Transverse colon (tissue), 4 donors: ENCODE data around the gene SDSL. TPM values are rescaled to one million over a fixed set of nuclear protein-coding genes. Genes with fewer than 3 reads are reported as not detected.

Experiments
- DNase-seq: peaks from one replicate; pipeline ENCODE4 v3.0.0-alpha.2; 2019
- H3K27ac ChIP-seq, 4 donors: fragments of 200-600 bp; sonication (generic); 2 replicates each; pipeline ENCODE4 v1.5.1; 2016 to 2018; ENCODE audit warnings: inconsistent platforms in 4 of 4
- H3K27me3 ChIP-seq: fragments of 200-600 bp; sonication (generic); 2 replicates; pipeline ENCODE4 v1.5.1; 2017; ENCODE audit warnings: inconsistent platforms
- H3K36me3 ChIP-seq, 4 donors: fragments of 200-600 bp; sonication (generic); 2 replicates each; pipeline ENCODE4 v1.5.1; 2017 to 2019; ENCODE audit warnings: inconsistent platforms in 4 of 4
- H3K4me1 ChIP-seq, 4 donors: fragments of 200-600 bp; sonication (generic); 2 replicates each; pipeline ENCODE4 v1.5.1; 2017 to 2020; ENCODE audit warnings: inconsistent platforms in 4 of 4
- H3K4me3 ChIP-seq, 4 donors: fragments of 200-600 bp; sonication (generic); 1 replicate in 1 of 4; 2 replicates in 3 of 4; pipeline versions ENCODE4 v1.5.1 to v1.6.1; 2017 to 2019; ENCODE audit warnings: inconsistent platforms in 4 of 4
- H3K9me3 ChIP-seq, 2 donors: fragments of 200-600 bp; sonication (generic); 2 replicates each; pipeline ENCODE4 v1.5.1; 2017 to 2019; ENCODE audit warnings: inconsistent platforms in 2 of 2
- CTCF ChIP-seq, 5 experiments: fragments of 200-600 bp in 3 of 5; fragments of 450-650 bp in 2 of 5; sonication (generic) in 3 of 5; IDR thresholded peaks; 1 replicate in 2 of 5; 2 replicates in 3 of 5; pipeline ENCODE4 v1.5.1; 2016 to 2017; ENCODE audit warnings: antibody characterized with exemption in 5 of 5, inconsistent platforms in 3 of 5, mild to moderate bottlenecking in 2 of 5, moderate library complexity in 1 of 5
- EP300 ChIP-seq: sonication (generic); formaldehyde crosslinking; IDR thresholded peaks from one replicate; pipeline ENCODE4 v1.6.1; 2017; ENCODE audit warnings: antibody characterized with exemption, low read depth
- POLR2A ChIP-seq: fragments of 450-650 bp; IDR thresholded peaks from one replicate; pipeline ENCODE4 v1.6.1; 2016; ENCODE audit warnings: antibody characterized with exemption, mild to moderate bottlenecking, moderate library complexity
- POLR2AphosphoS5 ChIP-seq, 3 donors: sonication (generic); formaldehyde crosslinking; IDR thresholded peaks; one replicate each; pipeline ENCODE4 v1.6.1; 2016; ENCODE audit warnings: antibody characterized with exemption in 3 of 3
- WGBS, 2 donors: methylation state at CpG; one replicate each; pipeline ENCODE4 v1.1.5; 2018; ENCODE audit warnings: low coverage in 1 of 2; 5-methylcytosine and 5-hydroxymethylcytosine counted together
- in situ Hi-C, 4 donors: fragments of 200-750 bp; cut with MboI; loops; one replicate each; pipeline versions ENCODE4 v1.15.0 to v1.15.1; 2017; ENCODE audit warnings: low sequenced_read_pairs in 3 of 4, low pct_ligation_motif_present in 1 of 4, low pct_unique_long_range_greater_than_20kb in 1 of 4
- intact Hi-C: fragments of 100-400 bp; cut with DNase I; formaldehyde crosslinking; loops from one replicate; pipeline ENCODE4 v1.15.1; 2023; ENCODE audit warnings: low total_unique reads
- total RNA-seq, 4 donors: library from RNA; depleted of rRNA; stranded (reverse); fragments of >200 nt; gene quantifications; one replicate each; pipeline ENCODE4 v1.1.0, GENCODE V29; 2016

The SDSL gene
- total RNA-seq, 4 donors from 2014 or later, result 7.4 to 16.8 (median 13.1) TPM

- intact Hi-C loops (no loop called here), in situ Hi-C loops (loop anchor here in 2 of 4 donors (25.0 kb wide), 1 partner anchor 437 kb away; no protein-coding TSS in a partner anchor)
- H3K27me3 ChIP-seq, result peaks cover 98% of the 10 kb centered on the region
- H3K27ac ChIP-seq, result no peak overlapping the region
- H3K9me3 ChIP-seq, result no peaks in the 10 kb centered on the region
- TF ChIP-seq POLR2AphosphoS5 (IDR thresholded peaks at IDR 0.05) (no peak), EP300 (no peak), POLR2A (no peak), CTCF (IDR thresholded peaks at IDR 0.05) (no peak)
- no peak for DNase-seq
- WGBS, 2 donors, result 6 to 11% methylated on average over 5 to 19 of the region's 19 CpGs
- H3K36me3 ChIP-seq, result no peaks in the 10 kb centered on the region
- H3K4me1 ChIP-seq, result no peaks in the 10 kb centered on the region
- H3K4me3 ChIP-seq, result no peak overlapping the region
These were observed 52.7 kb downstream of the SDSL start for GRCh38 chr12:113474635-113475436.

- in situ Hi-C loops, result no loop called here
- no peaks in the 10 kb centered on the region for H3K4me1 ChIP-seq
- TF ChIP-seq EP300, result no peak
- TF ChIP-seq POLR2AphosphoS5 (IDR thresholded peaks at IDR 0.05), result no peak
- H3K27me3 ChIP-seq, result peaks cover 98% of the 10 kb centered on the region
- DNase-seq, result no peak
- no peaks in the 10 kb centered on the region for H3K36me3 ChIP-seq
- H3K9me3 ChIP-seq, result no peaks in the 10 kb centered on the region
- H3K4me3 ChIP-seq, result no peak overlapping the region
- no peak overlapping the region for H3K27ac ChIP-seq
- intact Hi-C loops, result no loop called here
- 16 to 19% methylated on average over 5 to 50 of the region's 50 CpGs for WGBS, 2 donors
These were observed 53.4 kb downstream of the SDSL start for GRCh38 chr12:113475451-113476175.

GRCh38 chr12:113476176-113476986 is 54.2 kb downstream of the SDSL start:
- WGBS, 2 donors, result 10 to 19% methylated on average over 4 to 45 of the region's 58 CpGs
- DNase-seq, result no peak
- H3K27ac ChIP-seq, result no peak overlapping the region
- H3K36me3 ChIP-seq, result no peaks in the 10 kb centered on the region
- H3K4me1 ChIP-seq, result no peaks in the 10 kb centered on the region
- H3K4me3 ChIP-seq, result no peak overlapping the region
- no peaks in the 10 kb centered on the region for H3K9me3 ChIP-seq
- in situ Hi-C loops (no loop called here), intact Hi-C loops (no loop called here)
- TF ChIP-seq EP300 (no peak), CTCF (IDR thresholded peaks at IDR 0.05) (no peak), POLR2AphosphoS5 (IDR thresholded peaks at IDR 0.05) (no peak), POLR2A (no peak)
- H3K27me3 ChIP-seq, result peaks cover 98% of the 10 kb centered on the region

- DNase-seq, result no peak
- intact Hi-C loops (no loop called here), in situ Hi-C loops (no loop called here)
- no peaks in the 10 kb centered on the region for H3K36me3 ChIP-seq
- H3K4me1 ChIP-seq, result no peaks in the 10 kb centered on the region
- H3K4me3 ChIP-seq, result no peak overlapping the region
- H3K27ac ChIP-seq, result no peak overlapping the region
- no peaks in the 10 kb centered on the region for H3K9me3 ChIP-seq
- no peak for TF ChIP-seq POLR2A
- TF ChIP-seq POLR2AphosphoS5 (IDR thresholded peaks at IDR 0.05), result no peak
- no peak for TF ChIP-seq CTCF (IDR thresholded peaks at IDR 0.05)
- no peak for TF ChIP-seq EP300
- 4% methylated on average over 7 of the region's 7 CpGs; no CpG with 5 or more reads in 1 of the 2 donors for WGBS, 2 donors
- peaks cover 98% of the 10 kb centered on the region for H3K27me3 ChIP-seq
These were observed 55.1 kb downstream of the SDSL start for GRCh38 chr12:113477171-113477841.
